Non-pigmented ciliary epithelial cell (primary cell): ENCODE measurements around the gene POU2F1.

ENCODE experiments used
- DNase-seq: peaks from one replicate; pipeline ENCODE4 v3.0.0-alpha.2; 2010; ENCODE audit warnings: low read depth

The POU2F1 gene

DNA sequence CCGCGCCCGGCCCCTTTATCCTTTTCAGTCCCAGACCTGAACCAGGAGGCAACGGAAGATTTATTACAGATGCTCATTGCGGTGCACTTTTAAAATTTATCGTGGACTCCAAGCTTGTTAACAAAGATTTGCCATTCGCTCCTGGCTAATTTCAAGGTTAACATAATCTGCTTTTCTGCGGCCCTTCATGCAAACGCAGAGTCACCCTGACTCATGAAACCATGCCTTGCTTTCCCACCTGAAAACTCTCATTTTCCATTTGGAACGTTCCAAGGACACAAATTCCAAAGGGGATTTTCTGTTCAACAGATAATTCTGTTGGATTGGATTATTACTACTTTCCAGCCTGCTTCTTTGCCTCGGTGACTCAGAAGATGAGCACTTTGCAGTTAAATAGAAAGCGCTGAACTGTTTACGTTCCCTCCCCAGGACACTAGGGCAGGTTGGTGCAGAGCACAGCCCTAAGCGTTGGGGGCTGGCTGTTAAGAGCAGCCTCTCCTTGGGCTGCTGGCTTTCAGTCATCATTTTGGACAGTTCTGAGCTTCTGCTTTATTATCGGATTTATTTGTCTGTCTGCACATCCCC lies 246.5 kb downstream of the POU2F1 start:
- peak; percentile 3 for DNase-seq

DNA sequence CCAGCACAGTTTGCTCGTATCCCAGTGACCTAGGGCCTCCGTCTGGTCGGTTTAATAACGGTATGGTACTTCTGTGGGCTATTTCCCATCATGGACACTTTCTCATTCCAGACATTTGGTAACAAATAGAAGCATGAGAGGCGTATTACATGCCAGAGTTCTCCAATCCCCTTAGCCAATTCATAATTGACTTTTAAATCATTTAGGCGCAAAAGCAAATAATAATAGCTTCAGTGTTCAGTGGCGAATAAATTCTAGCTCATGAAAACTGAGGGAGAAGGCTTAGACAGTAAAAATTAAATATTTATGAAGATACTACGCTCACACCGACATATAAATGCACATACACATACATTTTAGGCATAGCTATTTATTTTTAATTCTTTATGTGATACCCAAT lies 247.1 kb downstream of the POU2F1 start:
- DNase-seq = no peak

DNA sequence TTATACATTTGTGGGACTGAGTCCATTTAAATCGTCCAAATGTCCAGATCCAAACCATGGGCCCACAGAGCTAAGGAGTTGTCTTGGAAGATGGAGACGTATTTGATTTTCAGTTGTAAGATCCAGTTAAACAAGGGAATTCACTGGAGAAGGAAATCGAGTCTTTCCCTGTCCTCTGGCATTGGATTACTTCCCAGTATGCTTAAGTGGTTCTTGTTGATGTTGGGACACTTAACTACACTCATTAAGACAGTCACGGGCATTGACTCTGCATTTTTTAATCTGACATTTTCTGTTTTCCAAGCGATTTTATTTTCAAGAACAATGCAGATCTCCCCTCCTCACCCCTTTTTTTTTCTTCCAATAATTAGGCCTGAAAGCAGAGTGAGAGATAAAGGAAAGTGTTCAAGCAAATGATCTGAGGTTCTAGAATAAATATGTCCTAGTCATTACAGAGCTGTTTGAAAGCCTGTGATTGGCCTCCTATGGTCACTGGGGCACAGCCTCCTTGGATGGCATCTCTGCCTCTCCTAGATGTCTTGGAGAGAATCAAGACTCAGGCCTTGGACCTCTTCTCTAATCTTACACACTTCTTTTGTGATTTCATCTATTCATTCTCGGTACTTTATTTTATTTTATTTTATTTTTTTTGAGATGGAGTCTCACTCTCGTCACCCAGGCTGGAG lies 248.7 kb downstream of the POU2F1 start:
- DNase-seq = no peak

DNA sequence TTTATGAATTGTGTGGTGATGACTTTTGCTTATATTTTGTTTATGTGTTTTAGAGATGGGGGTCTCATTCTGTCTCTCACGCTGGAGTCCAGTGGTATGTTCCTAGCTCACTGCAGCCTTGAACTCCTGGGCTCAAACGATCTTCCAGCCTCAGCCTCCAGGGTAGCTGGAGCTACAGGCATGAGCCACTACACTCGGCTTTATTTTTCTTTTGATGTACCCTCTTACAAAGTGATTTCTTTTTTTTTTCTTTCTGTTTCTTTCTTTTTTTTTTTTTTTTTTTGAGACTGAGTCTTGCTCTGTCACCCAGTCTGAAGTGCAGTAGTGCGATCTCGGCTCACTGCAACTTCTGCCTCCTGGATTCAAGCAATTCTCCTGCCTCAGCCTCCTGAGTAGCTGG lies 250.9 kb downstream of the POU2F1 start:
- DNase-seq = no peak

DNA sequence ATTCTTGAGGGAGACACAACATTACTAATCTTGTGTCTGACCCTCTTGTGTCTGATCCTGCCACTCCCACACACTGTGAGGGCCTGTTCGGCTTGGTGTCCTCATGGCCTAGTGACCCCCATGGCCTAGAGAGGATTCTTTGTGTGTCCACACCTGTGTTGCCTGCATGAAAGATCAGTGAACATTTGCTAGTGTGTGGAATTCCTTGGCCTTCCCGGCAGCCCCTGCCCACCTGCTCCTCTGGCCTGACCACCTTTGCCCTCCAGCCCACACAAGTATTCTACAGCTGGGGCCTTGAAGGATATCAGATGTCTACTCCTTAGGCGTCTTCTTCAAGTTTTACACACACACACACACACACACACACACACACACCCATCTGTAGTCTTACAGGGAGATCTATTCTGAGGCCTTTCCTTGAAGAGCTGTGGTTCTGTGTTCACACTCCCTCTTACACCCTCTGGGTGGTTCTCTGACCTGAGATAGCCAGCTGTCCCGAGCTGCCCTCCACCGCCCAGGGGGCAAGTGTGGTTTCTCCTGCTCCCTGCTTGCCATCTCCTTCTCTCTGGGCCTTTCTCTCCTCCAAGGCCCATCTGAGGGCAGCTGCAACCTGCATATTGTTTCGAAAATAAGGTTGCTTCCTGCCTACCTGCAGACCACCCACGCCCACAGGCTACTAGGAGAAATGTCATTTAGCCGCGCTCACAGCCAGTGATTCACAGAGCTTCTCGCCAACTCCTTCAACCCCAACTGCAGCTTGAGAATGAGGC lies 252.3 kb downstream of the POU2F1 start:
- no peak for DNase-seq

DNA sequence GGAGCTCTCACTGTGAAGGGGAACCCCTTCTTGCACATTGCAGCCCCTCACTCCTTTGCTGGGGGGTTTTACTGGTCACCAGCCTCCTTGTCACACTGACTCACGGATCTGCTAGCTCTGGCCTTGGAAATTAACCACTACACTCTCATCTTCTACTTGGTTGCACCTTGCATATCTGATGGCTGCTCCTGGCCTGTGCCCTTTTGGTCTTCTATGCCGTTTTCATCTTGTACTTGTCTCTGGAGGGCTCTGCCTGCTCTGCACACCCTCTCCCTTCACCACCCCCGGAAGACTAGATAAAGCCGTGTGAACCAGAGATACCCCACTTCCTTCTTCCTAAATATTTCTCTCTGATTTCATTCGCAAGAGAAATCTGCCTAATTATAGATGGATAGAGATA lies 253.1 kb downstream of the POU2F1 start:
- DNase-seq = no peak

DNA sequence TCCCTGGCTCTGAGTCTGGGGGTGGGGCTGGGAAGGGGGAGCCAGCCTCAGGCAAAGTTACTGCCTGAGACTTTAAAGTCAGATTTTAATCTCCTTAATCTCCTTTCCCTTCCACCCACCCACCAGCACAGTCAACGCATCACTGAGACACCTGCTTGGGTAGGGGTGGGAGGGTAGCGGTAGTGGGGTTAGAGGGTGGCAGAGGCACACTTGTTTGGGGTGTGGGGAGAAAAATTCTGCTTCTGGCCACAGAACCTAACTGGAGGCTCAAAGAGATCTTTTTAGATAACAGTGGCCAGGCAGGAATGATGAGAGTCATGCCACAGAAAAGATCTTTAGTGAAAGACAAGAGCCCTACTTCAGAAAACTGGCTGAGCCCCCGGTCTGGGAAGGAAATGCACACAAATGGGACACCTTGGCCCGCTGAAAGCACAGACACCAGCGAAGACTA lies 253.5 kb downstream of the POU2F1 start:
- no peak for DNase-seq

DNA sequence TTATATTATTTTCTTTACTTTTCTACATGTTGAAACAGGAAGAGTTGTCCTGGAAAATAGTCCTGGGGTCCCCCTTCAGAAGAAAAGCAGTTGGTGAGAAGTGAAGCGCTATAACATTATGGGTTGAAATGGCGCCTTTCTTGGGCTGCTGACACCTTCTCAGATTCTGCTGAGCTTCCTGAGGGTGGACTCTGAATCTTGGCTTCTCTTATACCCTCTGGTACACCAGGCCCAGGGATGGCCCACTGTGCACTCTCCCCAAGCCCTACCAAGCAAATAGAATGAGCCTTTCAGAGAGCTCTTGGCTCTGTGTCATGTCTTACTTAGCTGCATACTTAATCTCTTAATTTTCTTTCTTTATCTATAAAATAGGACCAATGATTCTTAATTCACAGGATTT lies 255.4 kb downstream of the POU2F1 start:
- DNase-seq = no peak
